HG03565 (cell line): ENCODE measurements around the gene ASB13.
A peak's percentile ranks its signal among the peaks of the same experiment; 100 is the strongest.

Experiments used
- ATAC-seq: cut with Tn5 transposase; IDR thresholded peaks from one replicate; pipeline ENCODE4 v1.9.1; 2021; ENCODE audit warnings: mild to moderate bottlenecking, moderate library complexity; ENCODE audit not compliant: unreplicated experiment

The ASB13 gene

DNA sequence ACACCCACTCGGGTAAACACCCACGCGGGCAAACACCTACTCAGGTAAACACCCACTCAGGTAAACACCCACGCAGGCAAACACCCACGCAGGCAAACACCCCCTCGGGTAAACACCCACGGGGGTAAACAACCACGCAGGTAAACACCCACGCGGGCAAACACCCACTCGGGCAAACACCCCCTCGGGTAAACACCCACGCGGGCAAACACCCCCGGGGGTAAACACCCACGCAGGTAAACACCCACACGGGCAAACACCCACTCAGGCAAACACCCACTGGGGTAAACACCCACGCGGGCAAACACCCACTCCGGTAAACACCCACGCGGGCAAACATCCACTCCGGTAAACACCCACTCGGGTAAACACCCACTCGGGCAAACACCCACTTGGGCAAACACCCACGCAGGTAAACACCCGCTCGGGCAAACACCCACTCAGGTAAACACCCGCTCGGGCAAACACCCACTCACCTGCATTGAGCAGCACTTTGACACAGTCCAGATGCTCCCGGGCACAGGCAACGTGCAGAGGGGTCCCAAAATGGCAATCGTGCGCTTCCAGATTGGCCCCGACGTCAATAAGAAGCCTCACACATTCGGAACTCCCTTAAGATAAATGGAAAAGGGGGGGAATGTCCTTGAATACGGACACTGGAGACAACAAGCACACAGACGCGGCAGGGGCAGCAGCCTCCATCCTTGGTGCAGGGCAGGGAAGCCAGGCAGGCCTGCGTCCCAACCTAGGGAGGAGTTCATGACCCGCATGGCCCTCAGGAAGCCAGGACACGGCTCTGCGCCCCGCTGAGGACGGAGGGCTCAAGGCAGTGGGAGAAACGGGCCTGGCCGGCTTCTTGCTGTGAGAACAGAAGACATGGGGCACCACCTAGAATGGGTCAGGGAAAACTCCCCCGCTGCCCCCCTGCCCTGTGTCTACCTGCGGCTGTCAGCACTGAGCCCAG, 17.6 kb downstream of the ASB13 start:
- no peak for ATAC-seq

GRCh38 chr10:5647507-5648240, 18.7 kb downstream of the ASB13 start:
- ATAC-seq, result no peak

GRCh38 chr10:5645944-5646617, 20.3 kb downstream of the ASB13 start:
- no peak for ATAC-seq

DNA sequence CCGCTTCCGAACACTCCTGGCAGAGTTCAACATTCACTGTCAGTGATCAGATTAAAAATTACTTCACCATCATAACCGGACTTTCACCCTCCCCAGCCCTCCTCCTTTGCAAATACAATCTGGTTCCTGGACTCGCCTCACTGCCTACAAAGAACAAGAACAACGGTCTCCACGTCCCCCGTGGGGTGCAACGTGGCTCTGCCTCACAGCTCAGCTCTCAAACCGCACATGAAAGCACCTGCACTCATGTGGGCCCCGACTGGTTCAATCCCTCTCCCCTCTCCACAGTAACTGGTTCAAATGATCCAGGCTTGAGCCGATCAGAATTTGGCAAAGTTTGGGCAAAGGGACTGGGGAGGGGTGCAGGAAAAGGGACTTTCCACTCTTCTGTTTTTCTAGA, 21.0 kb downstream of the ASB13 start:
- ATAC-seq, result no peak

GRCh38 chr10:5644930-5645329, 21.5 kb downstream of the ASB13 start:
- ATAC-seq, result no peak

DNA sequence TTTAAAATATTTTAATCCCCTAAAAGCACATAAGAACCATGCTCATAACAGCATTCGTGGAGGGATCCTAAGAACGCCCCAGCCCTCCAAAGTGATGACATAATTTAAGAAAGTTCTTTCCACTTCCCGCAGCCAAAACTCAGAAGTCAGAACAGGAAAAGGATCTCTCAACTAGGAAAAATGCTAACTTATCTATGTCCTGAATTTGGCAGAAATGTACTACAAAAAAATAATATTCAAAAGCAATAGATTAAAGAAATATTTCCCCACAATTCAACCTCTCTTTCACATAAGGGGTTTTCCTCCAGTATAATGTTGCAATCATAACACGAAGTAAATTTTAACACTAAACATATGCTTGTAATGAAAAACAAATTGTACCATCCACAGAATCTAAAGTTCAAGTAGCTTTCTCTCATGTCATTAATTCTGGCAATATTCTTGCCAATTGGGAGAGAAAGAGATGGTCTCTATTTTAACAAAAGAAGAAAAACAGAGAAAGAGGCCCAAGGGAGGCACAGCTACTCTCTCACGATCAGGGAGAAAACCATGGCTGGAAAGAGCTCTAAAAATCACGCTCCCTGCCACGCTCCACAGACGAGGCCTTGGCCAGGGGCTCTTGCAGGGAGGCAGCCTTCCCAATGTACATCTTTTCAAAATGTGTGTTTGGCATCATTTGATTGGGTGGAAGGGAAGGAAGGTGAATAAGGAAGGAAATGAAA, 22.9 kb downstream of the ASB13 start:
- no peak for ATAC-seq

DNA sequence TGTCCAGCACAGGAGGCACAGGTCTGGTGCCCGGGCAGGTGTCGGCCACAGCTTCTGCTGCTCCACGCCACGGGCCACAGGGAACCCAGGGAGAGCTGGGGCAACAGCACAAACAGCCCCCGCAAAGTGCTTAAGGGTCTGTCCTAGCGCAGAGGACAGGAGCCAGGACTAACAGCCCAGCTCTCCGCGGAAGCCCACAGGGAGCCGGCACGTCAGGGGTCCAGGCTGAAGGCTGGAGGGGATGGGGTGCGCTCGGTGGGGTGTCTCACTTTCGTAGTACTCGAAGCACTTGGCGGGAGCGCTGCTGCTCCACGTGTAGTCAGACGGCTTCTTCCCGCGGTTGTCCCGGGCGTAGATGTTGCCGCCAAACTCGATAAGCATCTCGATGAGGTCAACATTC, 24.9 kb downstream of the ASB13 start:
- ATAC-seq, result no peak

GRCh38 chr10:5640501-5640900, 25.9 kb downstream of the ASB13 start:
- no peak for ATAC-seq

DNA sequence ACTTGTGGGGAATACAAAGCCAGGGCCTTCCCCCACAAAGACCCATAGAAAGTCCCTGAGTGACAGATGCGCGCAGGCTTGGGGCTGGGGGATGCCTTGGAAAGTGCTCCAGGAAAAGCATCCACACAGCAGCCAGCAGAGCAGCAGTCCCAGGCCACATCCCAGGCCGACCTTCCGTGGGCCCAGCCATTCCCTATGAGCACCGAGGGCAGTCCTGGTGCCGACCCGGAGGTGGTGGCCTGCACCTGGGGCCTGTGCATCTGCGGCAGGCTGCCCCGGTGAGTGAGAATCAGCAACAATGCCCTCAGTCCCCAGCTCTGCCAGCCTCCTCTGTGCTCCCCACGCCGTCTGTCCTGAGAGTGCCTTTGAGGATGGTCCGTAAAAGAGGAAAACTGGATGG, 26.4 kb downstream of the ASB13 start:
- no peak for ATAC-seq

- ATAC-seq, result no peak
These were observed 27.3 kb downstream of the ASB13 start for GRCh38 chr10:5639066-5639465.

- no peak for ATAC-seq
These were observed 27.9 kb downstream of the ASB13 start for GRCh38 chr10:5638494-5638893.

GRCh38 chr10:5634918-5635317, 31.5 kb downstream of the ASB13 start:
- ATAC-seq, result no peak

- no peak for ATAC-seq
These were observed 33.1 kb downstream of the ASB13 start for GRCh38 chr10:5633166-5633749.

DNA sequence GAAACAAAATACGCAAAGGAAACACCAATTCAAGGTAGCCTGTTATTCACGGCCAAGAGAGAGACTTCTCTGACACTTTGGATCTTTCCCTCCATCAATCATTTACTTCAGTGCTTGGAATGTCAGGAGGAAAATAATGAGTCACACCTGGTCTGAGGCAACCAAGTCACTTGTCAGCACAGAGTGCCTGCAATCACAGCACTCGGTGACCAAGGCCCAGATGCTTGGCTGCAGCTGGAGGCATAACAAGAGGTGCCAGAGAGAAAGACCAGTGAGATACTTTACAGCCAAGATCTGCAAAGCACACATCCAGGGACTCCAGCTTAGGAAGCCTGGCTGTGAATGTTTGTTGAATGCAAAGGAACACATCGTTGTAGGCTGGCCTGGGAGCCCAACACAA, 33.9 kb downstream of the ASB13 start:
- no peak for ATAC-seq

GRCh38 chr10:5631936-5632335, 34.5 kb downstream of the ASB13 start:
- ATAC-seq, result no peak

DNA sequence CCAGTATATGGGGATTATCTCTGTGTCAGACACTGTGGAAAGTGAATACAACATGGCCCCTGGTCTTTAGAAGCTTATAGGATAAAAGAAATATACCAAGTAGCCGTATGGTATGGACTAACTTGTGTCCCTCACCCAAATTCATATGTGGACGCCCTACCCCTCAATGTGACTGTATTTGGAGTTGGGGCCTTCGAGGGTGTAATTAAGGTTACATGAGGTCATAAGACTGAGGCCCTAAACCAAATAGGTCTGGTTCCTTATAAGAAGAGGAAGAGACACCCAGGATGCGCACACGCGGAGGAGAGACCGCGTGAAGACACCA, 36.3 kb downstream of the ASB13 start:
- no peak for ATAC-seq

DNA sequence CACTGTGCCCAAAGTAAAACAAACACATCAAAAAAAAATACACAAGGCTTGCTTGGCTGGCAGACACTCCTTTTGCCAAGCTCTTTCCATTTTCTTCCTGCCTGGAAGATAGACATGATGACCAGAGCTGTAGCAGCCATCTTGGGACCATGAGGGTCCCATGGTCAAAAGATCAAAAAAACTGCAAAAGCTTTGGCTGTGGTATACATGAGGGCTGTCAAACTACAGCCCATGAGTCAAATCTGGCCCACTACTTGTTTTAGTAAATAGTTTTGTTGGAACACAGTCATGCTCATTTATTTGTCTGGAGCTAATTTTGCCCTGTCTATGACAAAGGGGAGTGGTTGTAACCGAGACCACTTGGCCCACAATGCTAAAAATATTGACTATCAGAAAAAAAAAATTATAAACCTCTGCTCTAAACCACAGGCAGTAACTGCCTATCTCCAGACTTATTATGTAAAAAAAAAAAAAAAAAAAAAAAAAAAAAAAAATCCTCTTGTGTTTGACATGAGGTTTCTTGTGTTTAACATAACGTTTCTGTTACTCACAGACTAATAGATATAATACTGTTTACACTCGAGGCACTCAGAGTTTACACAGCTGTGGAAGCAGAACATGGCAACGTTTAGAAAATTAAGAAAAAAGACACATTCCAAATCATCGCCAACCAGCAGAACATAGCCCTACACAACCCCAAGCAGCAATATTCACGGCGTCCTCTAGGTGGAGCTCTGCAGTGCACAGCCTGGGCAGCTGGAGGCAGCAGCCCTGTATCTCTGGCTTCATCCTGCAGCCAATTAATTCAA, 36.9 kb downstream of the ASB13 start:
- peak; percentile 87 for ATAC-seq

- peak; percentile 35 for ATAC-seq
These were observed 37.7 kb downstream of the ASB13 start for GRCh38 chr10:5628451-5629302.

- no peak for ATAC-seq
These were observed 38.8 kb downstream of the ASB13 start for GRCh38 chr10:5627486-5628044.
